ENCODE measurements around the gene ATP10A.

The ATP10A gene

GRCh38 chr15:25803036-25803435 lies 60.1 kb downstream of the ATP10A start:
- Histone ChIP-seq H3K27ac (ENCODE audit: low read depth, low read length, poor library complexity, severe bottlenecking) (no peak overlapping the region), H3F3A (ENCODE audit: insufficient read depth, low read length) (no peaks in the 10 kb centered on the region)

DNA sequence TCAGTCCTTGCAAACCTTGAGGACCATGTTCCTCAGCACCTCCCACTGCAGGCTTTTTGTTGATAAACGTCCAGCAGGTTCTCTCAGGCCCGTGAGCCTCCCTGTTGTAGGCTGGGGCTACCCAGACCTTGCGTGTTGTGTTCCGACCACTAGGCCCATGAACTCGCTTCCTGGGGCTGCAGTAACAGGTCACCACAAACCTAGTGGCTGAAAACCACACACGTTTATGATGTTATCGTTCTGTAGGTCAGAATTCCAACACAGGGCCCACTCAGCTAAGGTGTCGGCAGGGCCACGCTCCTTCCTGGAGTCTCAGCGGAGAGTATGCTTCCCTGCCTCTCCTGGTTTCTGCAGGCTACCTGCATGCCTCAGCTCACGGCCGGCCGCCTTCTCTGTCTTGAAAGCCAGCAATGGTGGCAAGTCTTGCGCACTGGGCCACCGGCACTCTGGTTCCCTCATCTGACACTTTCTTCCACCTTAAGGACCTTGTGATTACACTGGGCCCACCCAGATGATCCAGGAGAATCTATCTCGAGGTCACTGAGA lies 60.8 kb downstream of the ATP10A start:
- H3K4me3 ChIP-seq (ENCODE audit: low read depth, low read length, poor library complexity, severe bottlenecking), result no peak overlapping the region
- no peak overlapping the region for H2AFZ ChIP-seq (ENCODE audit: low read length)
- no peaks in the 10 kb centered on the region for H4K20me1 ChIP-seq (ENCODE audit: insufficient read depth, low read length)
- H3K9me2 ChIP-seq (ENCODE audit: low read depth, low read length), result no peaks in the 10 kb centered on the region
- H3K4me2 ChIP-seq (ENCODE audit: low read length), result no peak overlapping the region
- H3K4me1 ChIP-seq (ENCODE audit: insufficient read depth, low read length, severe bottlenecking), result no peaks in the 10 kb centered on the region
- H3K27me3 ChIP-seq (ENCODE audit: insufficient read depth, low read length), result no peaks in the 10 kb centered on the region
- H3K79me2 ChIP-seq (ENCODE audit: insufficient read depth, low read length), result no peaks in the 10 kb centered on the region
- H3F3A ChIP-seq (ENCODE audit: insufficient read depth, low read length), result no peaks in the 10 kb centered on the region
- no peak for TF ChIP-seq EZH2 (IDR thresholded peaks at IDR 0.05; ENCODE audit: borderline replicate concordance, low read length)
- TF ChIP-seq, protein P1, sequence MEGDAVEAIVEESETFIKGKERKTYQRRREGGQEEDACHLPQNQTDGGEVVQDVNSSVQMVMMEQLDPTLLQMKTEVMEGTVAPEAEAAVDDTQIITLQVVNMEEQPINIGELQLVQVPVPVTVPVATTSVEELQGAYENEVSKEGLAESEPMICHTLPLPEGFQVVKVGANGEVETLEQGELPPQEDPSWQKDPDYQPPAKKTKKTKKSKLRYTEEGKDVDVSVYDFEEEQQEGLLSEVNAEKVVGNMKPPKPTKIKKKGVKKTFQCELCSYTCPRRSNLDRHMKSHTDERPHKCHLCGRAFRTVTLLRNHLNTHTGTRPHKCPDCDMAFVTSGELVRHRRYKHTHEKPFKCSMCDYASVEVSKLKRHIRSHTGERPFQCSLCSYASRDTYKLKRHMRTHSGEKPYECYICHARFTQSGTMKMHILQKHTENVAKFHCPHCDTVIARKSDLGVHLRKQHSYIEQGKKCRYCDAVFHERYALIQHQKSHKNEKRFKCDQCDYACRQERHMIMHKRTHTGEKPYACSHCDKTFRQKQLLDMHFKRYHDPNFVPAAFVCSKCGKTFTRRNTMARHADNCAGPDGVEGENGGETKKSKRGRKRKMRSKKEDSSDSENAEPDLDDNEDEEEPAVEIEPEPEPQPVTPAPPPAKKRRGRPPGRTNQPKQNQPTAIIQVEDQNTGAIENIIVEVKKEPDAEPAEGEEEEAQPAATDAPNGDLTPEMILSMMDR (IDR thresholded peaks at IDR 0.05; ENCODE audit: low read length), result no peak
- H3K9ac ChIP-seq (ENCODE audit: low read length), result no peak overlapping the region
- no peaks in the 10 kb centered on the region for H3K36me3 ChIP-seq (ENCODE audit: insufficient read depth, low read length)
- no peak overlapping the region for H3K27ac ChIP-seq (ENCODE audit: low read depth, low read length, poor library complexity, severe bottlenecking)
- no peaks in the 10 kb centered on the region for H3K9me3 ChIP-seq (ENCODE audit: low read length)

More at GRCh38 chr15:25803036-25803435, 60.1 kb downstream of the ATP10A start:
- no peaks in the 10 kb centered on the region for H3K36me3 ChIP-seq (ENCODE audit: insufficient read depth, low read length)
- H3K27me3 ChIP-seq (ENCODE audit: insufficient read depth, low read length), result no peaks in the 10 kb centered on the region
- H2AFZ ChIP-seq (ENCODE audit: low read length), result no peak overlapping the region
- H3K4me1 ChIP-seq (ENCODE audit: insufficient read depth, low read length, severe bottlenecking), result no peaks in the 10 kb centered on the region
- H4K20me1 ChIP-seq (ENCODE audit: insufficient read depth, low read length), result no peaks in the 10 kb centered on the region
- TF ChIP-seq, protein P1 (IDR thresholded peaks at IDR 0.05; ENCODE audit: low read length), result no peak
- TF ChIP-seq EZH2 (IDR thresholded peaks at IDR 0.05; ENCODE audit: borderline replicate concordance, low read length), result no peak
- no peaks in the 10 kb centered on the region for H3K9me3 ChIP-seq (ENCODE audit: low read length)
- no peak overlapping the region for H3K9ac ChIP-seq (ENCODE audit: low read length)
- no peaks in the 10 kb centered on the region for H3K9me2 ChIP-seq (ENCODE audit: low read depth, low read length)
- no peak overlapping the region for H3K4me3 ChIP-seq (ENCODE audit: low read depth, low read length, poor library complexity, severe bottlenecking)
- H3K4me2 ChIP-seq (ENCODE audit: low read length), result no peak overlapping the region
- H3K79me2 ChIP-seq (ENCODE audit: insufficient read depth, low read length), result no peaks in the 10 kb centered on the region

DNA sequence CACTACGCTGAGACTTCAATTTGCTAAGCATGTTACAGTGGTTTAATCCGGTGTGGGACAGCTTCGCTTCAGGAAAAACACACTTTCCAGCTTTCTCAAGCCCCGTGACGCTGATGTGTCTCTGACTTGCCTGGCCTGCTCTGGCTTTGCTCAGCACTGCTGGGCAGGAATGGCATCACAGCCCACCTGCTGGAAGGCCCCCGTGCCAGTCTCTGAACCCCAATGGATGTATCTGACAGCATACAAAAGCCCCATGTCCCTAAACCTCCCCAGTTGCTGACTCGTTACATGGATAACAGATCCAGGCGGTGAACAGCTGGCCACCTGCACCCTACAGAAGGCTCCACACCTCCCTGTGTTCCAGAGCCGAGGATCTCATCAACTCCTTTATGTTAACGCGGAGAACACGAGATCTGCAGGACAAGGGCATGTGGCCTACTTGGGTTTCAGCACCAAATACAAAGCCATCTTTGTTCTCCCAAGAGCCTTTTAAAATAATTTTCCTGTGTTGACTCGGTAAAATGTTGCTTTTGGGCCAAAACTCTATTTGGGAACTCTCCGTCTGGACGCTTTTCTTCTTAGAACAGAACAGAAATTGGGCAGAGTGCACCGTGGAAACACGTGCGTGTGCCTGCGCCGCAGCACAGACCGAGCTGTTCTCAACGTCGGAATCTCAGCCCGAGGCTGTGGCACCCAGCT lies 61.4 kb downstream of the ATP10A start:
- Histone ChIP-seq H3K27me3 (ENCODE audit: insufficient read depth, low read length) (no peaks in the 10 kb centered on the region), H3K9ac (ENCODE audit: low read length) (no peak overlapping the region), H4K20me1 (ENCODE audit: insufficient read depth, low read length) (no peaks in the 10 kb centered on the region), H3K79me2 (ENCODE audit: insufficient read depth, low read length) (no peaks in the 10 kb centered on the region), H3K4me2 (ENCODE audit: low read length) (no peak overlapping the region), H3K9me3 (ENCODE audit: low read length) (no peaks in the 10 kb centered on the region), H3K4me1 (ENCODE audit: insufficient read depth, low read length, severe bottlenecking) (no peaks in the 10 kb centered on the region), H3K27ac (ENCODE audit: low read depth, low read length, poor library complexity, severe bottlenecking) (no peak overlapping the region), H3K4me3 (ENCODE audit: low read depth, low read length, poor library complexity, severe bottlenecking) (no peak overlapping the region), H2AFZ (ENCODE audit: low read length) (no peak overlapping the region), H3F3A (ENCODE audit: insufficient read depth, low read length) (no peaks in the 10 kb centered on the region), H3K36me3 (ENCODE audit: insufficient read depth, low read length) (no peaks in the 10 kb centered on the region), H3K9me2 (ENCODE audit: low read depth, low read length) (no peaks in the 10 kb centered on the region)
- no peak for TF ChIP-seq EZH2 (IDR thresholded peaks at IDR 0.05; ENCODE audit: borderline replicate concordance, low read length)
- TF ChIP-seq, protein P1 (IDR thresholded peaks at IDR 0.05; ENCODE audit: low read length), result no peak
